DMS79 treated with DMSO at 0.1 percent for 48 hours (cell line): Measurements from ENCODE around the gene VPS11.

Source experiments
- DNase-seq: peaks from one replicate; lab custom pipeline; 2025; lab: John Stamatoyannopoulos, UW

Gene VPS11

DNA sequence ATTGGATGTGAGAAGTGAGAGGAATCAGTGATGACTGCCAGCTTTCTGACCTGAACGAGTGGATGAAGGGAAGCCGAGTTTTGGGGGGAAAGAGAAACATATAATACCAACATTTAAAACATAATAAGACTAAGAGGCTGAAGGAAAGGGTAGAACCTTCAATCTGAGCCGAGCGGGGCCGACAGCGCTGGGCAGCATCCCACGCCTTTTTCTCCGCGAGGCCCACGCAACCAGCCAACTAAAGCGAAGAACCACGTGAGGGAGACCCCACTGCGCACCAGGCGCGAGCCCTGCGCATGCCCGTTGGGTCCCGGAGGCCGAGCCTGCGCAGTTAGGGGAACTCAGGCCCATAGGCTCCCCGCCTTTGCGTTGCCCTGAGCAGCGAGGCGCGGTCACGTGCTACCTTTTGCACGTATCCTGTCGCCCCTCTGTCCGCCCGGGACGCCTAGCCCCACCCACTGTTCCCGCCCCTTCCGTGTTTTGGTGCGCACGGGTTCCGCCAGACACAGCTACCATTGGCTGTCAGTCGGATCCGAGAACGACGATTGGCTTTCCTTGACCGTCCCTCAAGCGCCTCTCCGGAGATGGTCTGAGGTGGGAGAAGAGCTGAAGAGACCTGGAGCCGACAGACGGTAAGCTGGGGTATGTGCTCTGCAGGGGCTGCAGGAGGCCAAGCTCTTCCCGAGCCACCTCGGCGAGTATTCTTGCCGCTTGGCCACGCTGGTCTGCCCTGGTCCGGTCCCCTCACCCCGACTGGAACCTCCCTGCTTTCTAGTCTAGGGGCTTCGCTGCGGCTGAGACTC lies 53.6 kb downstream of the VPS11 start, which contains the start of gene HINFP:
Gene HINFP (plus strand): TSS at position 573 of the 803 bp plus-strand sequence. CDS start 5,365 bp downstream, outside the sequence.
- peak; percentile 99 for DNase-seq

DNA sequence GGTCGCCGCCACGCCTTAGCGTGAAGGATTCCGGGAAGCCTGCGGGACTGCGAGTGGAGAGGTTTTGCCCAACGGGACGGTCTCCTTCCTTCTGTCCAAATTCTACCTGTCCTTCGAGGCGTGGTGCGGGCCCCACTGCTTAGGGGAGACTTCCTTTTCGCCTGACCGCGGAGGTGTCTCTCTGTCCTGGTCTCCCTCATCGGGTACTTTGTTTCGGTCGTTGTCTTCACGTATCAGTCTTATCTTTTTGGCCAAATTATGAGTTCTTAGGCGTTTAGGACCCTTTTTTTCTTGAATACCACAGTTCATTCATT lies 54.1 kb downstream of the VPS11 start:
- peak; percentile 52 for DNase-seq

DNA sequence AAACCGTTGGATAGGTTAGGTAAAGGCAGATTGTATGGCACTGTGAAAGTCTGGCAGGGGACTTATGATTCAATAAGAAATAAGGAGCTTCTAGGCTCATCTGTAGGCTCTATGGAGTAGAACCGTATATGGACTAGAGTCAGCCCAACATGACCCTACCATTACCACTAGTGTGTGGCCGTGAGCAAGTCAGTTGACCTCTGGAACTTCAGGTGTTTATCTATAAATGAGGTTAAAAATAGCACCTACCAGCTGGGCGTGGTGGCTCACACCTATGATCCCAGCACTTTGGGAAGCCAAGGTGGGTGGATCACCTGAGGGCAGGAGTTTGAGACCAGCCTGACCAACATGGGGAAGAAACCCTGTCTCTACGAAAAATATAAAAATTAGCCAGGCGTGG lies 58.2 kb downstream of the VPS11 start:
- no peak for DNase-seq

DNA sequence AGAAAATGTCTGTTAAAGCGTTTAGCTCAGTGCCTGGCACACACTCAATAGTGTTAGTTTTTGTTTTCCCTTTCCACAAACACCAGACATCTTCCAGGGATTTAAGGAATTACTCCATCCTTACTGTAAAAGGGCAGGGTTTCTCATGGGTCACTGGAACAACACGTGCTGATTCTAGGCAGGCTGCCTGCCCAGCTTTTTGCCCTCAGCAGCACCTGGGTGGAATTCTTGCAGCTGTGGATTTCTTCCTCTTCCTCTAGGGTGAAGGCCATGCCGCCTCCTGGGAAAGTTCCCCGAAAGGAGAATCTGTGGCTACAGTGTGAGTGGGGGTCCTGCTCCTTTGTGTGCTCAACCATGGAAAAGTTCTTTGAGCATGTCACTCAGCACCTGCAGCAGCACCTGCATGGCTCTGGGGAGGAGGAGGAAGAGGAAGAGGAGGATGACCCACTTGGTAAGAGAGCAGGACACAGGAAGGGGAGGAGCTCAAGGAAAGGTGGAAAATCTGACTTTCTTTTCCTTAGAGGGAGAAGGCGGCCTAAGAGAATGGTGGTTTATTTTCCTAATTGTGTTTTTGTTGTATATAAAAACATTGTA lies 59.2 kb downstream of the VPS11 start:
- no peak for DNase-seq

DNA sequence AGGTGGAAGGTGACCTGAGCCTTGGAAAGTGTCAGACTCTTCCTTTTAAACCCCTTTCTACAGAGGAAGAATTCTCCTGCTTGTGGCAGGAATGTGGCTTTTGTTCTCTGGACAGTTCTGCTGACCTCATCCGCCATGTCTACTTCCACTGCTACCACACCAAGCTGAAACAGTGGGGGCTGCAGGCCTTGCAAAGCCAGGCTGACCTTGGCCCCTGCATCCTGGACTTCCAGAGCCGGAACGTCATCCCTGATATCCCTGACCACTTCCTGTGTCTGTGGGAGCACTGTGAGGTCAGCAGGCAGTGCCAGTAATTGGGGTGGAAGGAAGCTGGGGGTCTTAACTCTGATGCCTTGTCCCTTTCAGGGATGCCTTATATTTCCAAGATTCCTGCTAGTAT lies 63.0 kb downstream of the VPS11 start:
- DNase-seq = no peak
